Measurements from ENCODE around the gene IGFL2.

DNA sequence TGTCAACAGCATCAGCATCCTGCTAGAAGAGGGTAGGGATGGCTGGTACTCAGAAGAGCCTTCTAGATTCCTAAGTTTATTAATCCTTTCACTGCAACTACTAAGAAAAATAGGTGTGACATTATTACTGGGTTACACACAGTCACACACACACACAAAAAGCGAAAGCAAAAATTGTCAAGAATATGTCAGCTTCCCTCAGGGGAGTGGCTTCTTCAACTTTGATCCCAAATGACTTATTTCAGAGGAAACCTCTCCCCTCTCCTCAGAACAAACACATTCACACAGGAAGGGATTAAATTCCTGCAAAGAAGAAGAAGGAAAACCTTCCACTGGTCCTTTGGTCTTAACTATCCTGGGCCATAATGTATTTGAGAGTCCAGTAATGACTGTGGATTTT, 61.4 kb downstream of the IGFL2 start:
- TF ChIP-seq, protein P1, sequence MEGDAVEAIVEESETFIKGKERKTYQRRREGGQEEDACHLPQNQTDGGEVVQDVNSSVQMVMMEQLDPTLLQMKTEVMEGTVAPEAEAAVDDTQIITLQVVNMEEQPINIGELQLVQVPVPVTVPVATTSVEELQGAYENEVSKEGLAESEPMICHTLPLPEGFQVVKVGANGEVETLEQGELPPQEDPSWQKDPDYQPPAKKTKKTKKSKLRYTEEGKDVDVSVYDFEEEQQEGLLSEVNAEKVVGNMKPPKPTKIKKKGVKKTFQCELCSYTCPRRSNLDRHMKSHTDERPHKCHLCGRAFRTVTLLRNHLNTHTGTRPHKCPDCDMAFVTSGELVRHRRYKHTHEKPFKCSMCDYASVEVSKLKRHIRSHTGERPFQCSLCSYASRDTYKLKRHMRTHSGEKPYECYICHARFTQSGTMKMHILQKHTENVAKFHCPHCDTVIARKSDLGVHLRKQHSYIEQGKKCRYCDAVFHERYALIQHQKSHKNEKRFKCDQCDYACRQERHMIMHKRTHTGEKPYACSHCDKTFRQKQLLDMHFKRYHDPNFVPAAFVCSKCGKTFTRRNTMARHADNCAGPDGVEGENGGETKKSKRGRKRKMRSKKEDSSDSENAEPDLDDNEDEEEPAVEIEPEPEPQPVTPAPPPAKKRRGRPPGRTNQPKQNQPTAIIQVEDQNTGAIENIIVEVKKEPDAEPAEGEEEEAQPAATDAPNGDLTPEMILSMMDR (IDR thresholded peaks at IDR 0.05) = no peak
- no peak for TF ChIP-seq EZH2phosphoT487 (IDR thresholded peaks at IDR 0.05)
- TF ChIP-seq EZH2 (IDR thresholded peaks at IDR 0.05) = no peak
